ENCODE results near the gene SLC2A3. TPM values are rescaled to one million over a fixed set of nuclear protein-coding genes. Genes with fewer than 3 reads are reported as not detected.
"Not testable (repeated sequence)": the region's sequence is repeated elsewhere in the genome, so short reads cannot be mapped to it uniquely, and the experiment has no call there.

The SLC2A3 gene
- total and polyA plus RNA-seq, 4 donors, result 13.4 to 435 (median 126) TPM

GRCh38 chr12:7951671-7952070 lies 15.7 kb upstream of the SLC2A3 start:
- 95 to 96% methylated on average over 6 of the region's 6 CpGs for WGBS, 2 donors
- Histone ChIP-seq H3K9me3 (ENCODE audit: control insufficient read depth in 4 of 4, insufficient read depth in 3 of 4, low read length in 3 of 4) (no peaks in the 10 kb centered on the region), H3K4me3 (no peak overlapping the region), H3K9ac (ENCODE audit: insufficient read depth in 1 of 2, low read length in 2 of 2) (no peak overlapping the region), H3K27ac (ENCODE audit: low read depth in 1 of 2, low read length in 1 of 2) (no peak overlapping the region), H3K36me3 (ENCODE audit: control insufficient read depth in 4 of 4, insufficient read depth in 4 of 4, low read length in 4 of 4) (no peaks in the 10 kb centered on the region), H3K4me1 (ENCODE audit: control insufficient read depth in 5 of 5, insufficient read depth in 5 of 5, low read length in 5 of 5) (no peaks in the 10 kb centered on the region), H3K27me3 (ENCODE audit: control insufficient read depth in 3 of 3, insufficient read depth in 3 of 3, low read length in 2 of 3) (no peaks in the 10 kb centered on the region)
- ATAC-seq (ENCODE audit: insufficient read depth, low FRiP score), result no peak
- TF ChIP-seq CTCF (IDR thresholded peaks at IDR 0.05; ENCODE audit: control extremely low read depth, extremely low read depth), result no peak
- DNase-seq, result no peak

- H3K9me3 ChIP-seq (ENCODE audit: control insufficient read depth in 4 of 4, insufficient read depth in 3 of 4, low read length in 3 of 4); H3K36me3 ChIP-seq (ENCODE audit: control insufficient read depth in 4 of 4, insufficient read depth in 4 of 4, low read length in 4 of 4); ATAC-seq (ENCODE audit: insufficient read depth, low FRiP score); H3K4me3 ChIP-seq; H3K4me1 ChIP-seq (ENCODE audit: control insufficient read depth in 5 of 5, insufficient read depth in 5 of 5, low read length in 5 of 5); DNase-seq; H3K27me3 ChIP-seq (ENCODE audit: control insufficient read depth in 3 of 3, insufficient read depth in 3 of 3, low read length in 2 of 3); H3K9ac ChIP-seq (ENCODE audit: insufficient read depth in 1 of 2, low read length in 2 of 2); H3K27ac ChIP-seq (ENCODE audit: low read depth in 1 of 2, low read length in 1 of 2): not testable (repeated sequence)
- WGBS, 2 donors, result 87 to 90% methylated on average over 12 to 14 of the region's 14 CpGs
Measured at GRCh38 chr12:7950230-7950943, 14.4 kb upstream of the SLC2A3 start.

- 29 to 42% methylated on average over 2 of the region's 2 CpGs for WGBS, 2 donors
- H3K36me3 ChIP-seq (ENCODE audit: control insufficient read depth in 4 of 4, insufficient read depth in 4 of 4, low read length in 4 of 4), result no peaks in the 10 kb centered on the region
- H3K4me1 ChIP-seq (ENCODE audit: control insufficient read depth in 5 of 5, insufficient read depth in 5 of 5, low read length in 5 of 5), result no peaks in the 10 kb centered on the region
- H3K9me3 ChIP-seq (ENCODE audit: control insufficient read depth in 4 of 4, insufficient read depth in 3 of 4, low read length in 3 of 4), result no peaks in the 10 kb centered on the region
- no peak for ATAC-seq (ENCODE audit: insufficient read depth, low FRiP score)
- H3K27me3 ChIP-seq (ENCODE audit: control insufficient read depth in 3 of 3, insufficient read depth in 3 of 3, low read length in 2 of 3), result no peaks in the 10 kb centered on the region
- no peak for DNase-seq
- no peak overlapping the region for H3K4me3 ChIP-seq
- TF ChIP-seq CTCF (IDR thresholded peaks at IDR 0.05; ENCODE audit: control extremely low read depth, extremely low read depth), result no peak
- no peak overlapping the region for H3K27ac ChIP-seq (ENCODE audit: low read depth in 1 of 2, low read length in 1 of 2)
- no peak overlapping the region for H3K9ac ChIP-seq (ENCODE audit: insufficient read depth in 1 of 2, low read length in 2 of 2)
Measured at GRCh38 chr12:7948589-7949260, 12.7 kb upstream of the SLC2A3 start.

- 93% methylated on average over 2 of the region's 2 CpGs for WGBS, 2 donors
- Histone ChIP-seq H3K9me3 (ENCODE audit: control insufficient read depth in 4 of 4, insufficient read depth in 3 of 4, low read length in 3 of 4) (no peaks in the 10 kb centered on the region), H3K36me3 (ENCODE audit: control insufficient read depth in 4 of 4, insufficient read depth in 4 of 4, low read length in 4 of 4) (no peaks in the 10 kb centered on the region), H3K9ac (ENCODE audit: insufficient read depth in 1 of 2, low read length in 2 of 2) (no peak overlapping the region), H3K4me3 (no peak overlapping the region), H3K4me1 (ENCODE audit: control insufficient read depth in 5 of 5, insufficient read depth in 5 of 5, low read length in 5 of 5) (no peaks in the 10 kb centered on the region), H3K27me3 (ENCODE audit: control insufficient read depth in 3 of 3, insufficient read depth in 3 of 3, low read length in 2 of 3) (no peaks in the 10 kb centered on the region), H3K27ac (ENCODE audit: low read depth in 1 of 2, low read length in 1 of 2) (no peak overlapping the region)
- TF ChIP-seq CTCF (IDR thresholded peaks at IDR 0.05; ENCODE audit: control extremely low read depth, extremely low read depth), result no peak
- DNase-seq (no peak), ATAC-seq (ENCODE audit: insufficient read depth, low FRiP score) (no peak)
Measured at GRCh38 chr12:7947011-7947410, 11.0 kb upstream of the SLC2A3 start.

GRCh38 chr12:7944760-7945159 lies 8.8 kb upstream of the SLC2A3 start:
- not testable (repeated sequence) for DNase-seq; H3K9me3 ChIP-seq (ENCODE audit: control insufficient read depth in 4 of 4, insufficient read depth in 3 of 4, low read length in 3 of 4); H3K4me1 ChIP-seq (ENCODE audit: control insufficient read depth in 5 of 5, insufficient read depth in 5 of 5, low read length in 5 of 5); H3K36me3 ChIP-seq (ENCODE audit: control insufficient read depth in 4 of 4, insufficient read depth in 4 of 4, low read length in 4 of 4); ATAC-seq (ENCODE audit: insufficient read depth, low FRiP score); H3K4me3 ChIP-seq; H3K27ac ChIP-seq (ENCODE audit: low read depth in 1 of 2, low read length in 1 of 2); H3K9ac ChIP-seq (ENCODE audit: insufficient read depth in 1 of 2, low read length in 2 of 2); H3K27me3 ChIP-seq (ENCODE audit: control insufficient read depth in 3 of 3, insufficient read depth in 3 of 3, low read length in 2 of 3)
- 98 to 99% methylated on average over 8 of the region's 8 CpGs for WGBS, 2 donors
